Parathyroid adenoma (tissue), 2 donors: ENCODE data around the gene TNFAIP8.
"Not testable (repeated sequence)": the region's sequence is repeated elsewhere in the genome, so short reads cannot be mapped to it uniquely, and the experiment has no call there.

Source experiments
- H2AFZ ChIP-seq: fragments of 300-600 bp; sonication (generic); one replicate; pipeline ENCODE4 v1.7.0; 2017; ENCODE audit warnings: antibody characterized with exemption, mild to moderate bottlenecking
- H3K27ac ChIP-seq: fragments of 300-600 bp; sonication (generic); one replicate; pipeline ENCODE4 v1.7.0; 2017
- H3K27me3 ChIP-seq: fragments of 300-600 bp; sonication (generic); one replicate; pipeline ENCODE4 v1.7.0; 2017; ENCODE audit warnings: low read length; ENCODE audit not compliant: control insufficient read depth, insufficient read depth
- H3K36me3 ChIP-seq: fragments of 300-600 bp; sonication (generic); one replicate; pipeline ENCODE4 v1.7.0; 2017; ENCODE audit warnings: low read length; ENCODE audit not compliant: control insufficient read depth, insufficient read depth
- H3K4me1 ChIP-seq: fragments of 300-600 bp; sonication (generic); one replicate; pipeline ENCODE4 v1.7.0; 2017; ENCODE audit warnings: control low read depth
- H3K4me2 ChIP-seq: fragments of 300-600 bp; sonication (generic); one replicate; pipeline ENCODE4 v1.7.0; 2017; ENCODE audit warnings: low read length
- H3K4me3 ChIP-seq: fragments of 300-600 bp; sonication (generic); one replicate; pipeline ENCODE4 v1.7.0; 2017; ENCODE audit warnings: low read depth, low read length
- H3K79me2 ChIP-seq: fragments of 300-600 bp; sonication (generic); one replicate; pipeline ENCODE4 v1.7.0; 2017; ENCODE audit warnings: control low read depth
- H3K9ac ChIP-seq: fragments of 300-600 bp; sonication (generic); one replicate; pipeline ENCODE4 v1.7.0; 2017; ENCODE audit warnings: mild to moderate bottlenecking
- H3K9me3 ChIP-seq: fragments of 300-600 bp; sonication (generic); one replicate; pipeline ENCODE4 v1.7.0; 2017; ENCODE audit warnings: low read length; ENCODE audit not compliant: control insufficient read depth
- TF ChIP-seq, protein P1 (sequence below): fragments of 300-600 bp; sonication (generic); IDR thresholded peaks from one replicate; pipeline ENCODE4 v1.7.0; 2017; ENCODE audit warnings: antibody characterized with exemption, mild to moderate bottlenecking
- donor health status: primary hyperparathyroidism.

The TNFAIP8 gene

DNA sequence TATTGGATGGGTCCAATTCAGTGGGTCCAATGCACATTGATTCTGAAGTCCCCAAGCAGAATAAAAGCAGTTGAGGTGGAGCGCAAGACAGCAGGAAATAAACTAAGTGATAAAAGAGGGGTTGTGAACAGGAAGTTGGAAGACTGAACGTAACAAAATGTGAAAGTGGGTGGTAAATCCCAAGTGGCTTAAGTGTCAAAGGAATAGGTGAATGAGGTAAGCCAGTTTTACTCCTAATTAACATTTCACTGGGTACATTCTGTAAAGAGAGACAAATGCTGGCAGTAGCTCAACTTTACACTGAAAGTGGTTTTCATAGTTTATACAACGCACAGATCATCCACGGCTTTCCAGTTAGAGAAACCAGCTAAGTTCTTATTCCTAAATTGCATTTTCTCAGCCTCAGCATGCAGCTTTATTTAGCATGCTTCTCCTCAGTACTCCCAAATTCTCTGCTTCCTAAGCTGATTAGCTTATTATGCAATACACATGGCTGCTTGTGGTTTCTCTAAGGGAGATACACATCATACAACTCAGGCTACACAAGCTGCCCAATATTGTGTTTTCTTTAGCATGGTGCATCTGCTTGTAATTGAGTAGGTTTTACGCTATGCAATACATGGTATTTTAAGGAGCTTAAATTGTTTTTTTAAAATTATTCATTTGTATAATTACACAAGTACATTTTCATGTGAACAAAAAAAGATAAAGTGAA lies 62.2 kb downstream of the TNFAIP8 start:
- no peaks in the 10 kb centered on the region for H3K79me2 ChIP-seq
- H3K36me3 ChIP-seq, result no peaks in the 10 kb centered on the region
- no peaks in the 10 kb centered on the region for H3K27me3 ChIP-seq
- H3K4me1 ChIP-seq, result no peaks in the 10 kb centered on the region
- H3K9me3 ChIP-seq, result no peaks in the 10 kb centered on the region
- no peak overlapping the region for H3K9ac ChIP-seq
- no peak overlapping the region for H2AFZ ChIP-seq
- no peak overlapping the region for H3K27ac ChIP-seq
- TF ChIP-seq, protein P1, sequence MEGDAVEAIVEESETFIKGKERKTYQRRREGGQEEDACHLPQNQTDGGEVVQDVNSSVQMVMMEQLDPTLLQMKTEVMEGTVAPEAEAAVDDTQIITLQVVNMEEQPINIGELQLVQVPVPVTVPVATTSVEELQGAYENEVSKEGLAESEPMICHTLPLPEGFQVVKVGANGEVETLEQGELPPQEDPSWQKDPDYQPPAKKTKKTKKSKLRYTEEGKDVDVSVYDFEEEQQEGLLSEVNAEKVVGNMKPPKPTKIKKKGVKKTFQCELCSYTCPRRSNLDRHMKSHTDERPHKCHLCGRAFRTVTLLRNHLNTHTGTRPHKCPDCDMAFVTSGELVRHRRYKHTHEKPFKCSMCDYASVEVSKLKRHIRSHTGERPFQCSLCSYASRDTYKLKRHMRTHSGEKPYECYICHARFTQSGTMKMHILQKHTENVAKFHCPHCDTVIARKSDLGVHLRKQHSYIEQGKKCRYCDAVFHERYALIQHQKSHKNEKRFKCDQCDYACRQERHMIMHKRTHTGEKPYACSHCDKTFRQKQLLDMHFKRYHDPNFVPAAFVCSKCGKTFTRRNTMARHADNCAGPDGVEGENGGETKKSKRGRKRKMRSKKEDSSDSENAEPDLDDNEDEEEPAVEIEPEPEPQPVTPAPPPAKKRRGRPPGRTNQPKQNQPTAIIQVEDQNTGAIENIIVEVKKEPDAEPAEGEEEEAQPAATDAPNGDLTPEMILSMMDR, result no peak
- no peak overlapping the region for H3K4me2 ChIP-seq
- H3K4me3 ChIP-seq, result no peak overlapping the region

DNA sequence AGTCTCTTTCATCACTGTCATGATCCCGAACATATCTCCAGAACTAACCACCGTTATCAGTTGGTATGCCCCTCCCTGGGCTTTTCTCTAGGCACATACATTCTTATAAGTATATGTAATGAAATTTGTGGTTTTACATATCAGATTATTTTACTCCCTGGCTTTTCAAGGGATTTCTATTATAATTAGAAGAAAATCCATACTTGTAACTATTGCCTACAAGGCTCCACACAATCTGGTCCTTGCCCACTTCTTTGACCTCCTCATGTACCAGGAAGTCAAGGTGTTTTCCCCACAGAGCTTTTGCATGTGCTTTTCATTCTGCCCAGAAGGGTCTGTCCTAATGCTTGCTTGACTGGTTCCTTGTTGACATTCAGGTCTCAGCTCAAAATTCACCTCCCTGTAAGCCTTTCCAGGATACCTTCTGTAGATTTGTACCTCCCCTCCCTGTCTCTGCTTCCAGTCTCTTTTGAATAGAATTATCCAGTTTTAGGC lies 62.8 kb downstream of the TNFAIP8 start:
- Histone ChIP-seq H3K9ac (no peak overlapping the region), H3K9me3 (no peaks in the 10 kb centered on the region), H3K79me2 (no peaks in the 10 kb centered on the region), H3K36me3 (no peaks in the 10 kb centered on the region), H3K4me3 (no peak overlapping the region), H3K4me2 (no peak overlapping the region), H2AFZ (no peak overlapping the region), H3K27ac (no peak overlapping the region), H3K27me3 (no peaks in the 10 kb centered on the region), H3K4me1 (no peaks in the 10 kb centered on the region)
- TF ChIP-seq, protein P1, result no peak

DNA sequence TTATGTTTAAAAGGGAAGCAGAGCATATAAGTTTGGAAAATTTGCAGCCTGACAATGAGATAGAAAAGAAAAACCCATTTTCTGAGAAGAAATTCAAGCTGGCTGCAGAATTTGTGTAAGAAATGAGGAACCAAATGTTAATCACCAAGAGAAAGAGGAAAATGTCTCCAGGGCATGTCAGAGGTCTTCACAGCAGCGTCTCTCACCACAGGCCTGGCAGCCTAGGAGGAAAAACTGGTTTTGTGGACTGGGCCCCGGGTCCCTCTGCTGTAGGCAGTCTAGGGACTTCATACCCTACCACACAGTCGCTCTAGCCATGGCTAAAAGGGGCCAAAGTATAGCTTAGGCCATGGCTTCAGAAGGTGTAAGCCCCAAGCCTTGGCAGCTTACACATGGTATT lies 64.3 kb downstream of the TNFAIP8 start:
- H3K79me2 ChIP-seq, result no peaks in the 10 kb centered on the region
- H3K27me3 ChIP-seq, result no peaks in the 10 kb centered on the region
- TF ChIP-seq, protein P1, result no peak
- no peak overlapping the region for H3K4me3 ChIP-seq
- no peak overlapping the region for H3K9ac ChIP-seq
- no peak overlapping the region for H3K27ac ChIP-seq
- H2AFZ ChIP-seq, result no peak overlapping the region
- H3K4me2 ChIP-seq, result no peak overlapping the region
- no peaks in the 10 kb centered on the region for H3K4me1 ChIP-seq
- H3K36me3 ChIP-seq, result no peaks in the 10 kb centered on the region
- no peaks in the 10 kb centered on the region for H3K9me3 ChIP-seq

DNA sequence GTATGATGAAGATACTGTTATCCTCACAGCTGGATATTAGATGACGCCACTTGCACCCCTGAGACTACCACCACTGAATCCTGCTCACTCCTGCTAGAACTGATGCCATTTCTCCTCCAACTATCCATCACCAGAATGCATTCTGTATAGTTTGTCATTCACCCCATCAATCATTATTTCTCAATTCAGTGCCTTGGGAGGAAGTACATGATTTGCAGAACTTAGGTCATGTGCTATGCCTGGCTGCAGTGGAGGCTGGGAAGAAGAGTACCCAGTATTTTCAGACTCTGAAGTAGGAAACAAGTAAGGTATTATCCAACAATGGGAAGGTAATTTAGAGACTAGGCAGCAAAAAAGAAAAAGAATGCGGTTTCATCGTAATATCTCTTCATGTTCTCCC lies 70.2 kb downstream of the TNFAIP8 start:
- Histone ChIP-seq H3K79me2 (no peaks in the 10 kb centered on the region), H3K4me1 (no peaks in the 10 kb centered on the region), H3K27me3 (no peaks in the 10 kb centered on the region), H2AFZ (no peak overlapping the region), H3K4me2 (no peak overlapping the region), H3K4me3 (no peak overlapping the region), H3K9me3 (no peaks in the 10 kb centered on the region), H3K27ac (no peak overlapping the region), H3K9ac (no peak overlapping the region), H3K36me3 (no peaks in the 10 kb centered on the region)
- TF ChIP-seq, protein P1, result no peak

DNA sequence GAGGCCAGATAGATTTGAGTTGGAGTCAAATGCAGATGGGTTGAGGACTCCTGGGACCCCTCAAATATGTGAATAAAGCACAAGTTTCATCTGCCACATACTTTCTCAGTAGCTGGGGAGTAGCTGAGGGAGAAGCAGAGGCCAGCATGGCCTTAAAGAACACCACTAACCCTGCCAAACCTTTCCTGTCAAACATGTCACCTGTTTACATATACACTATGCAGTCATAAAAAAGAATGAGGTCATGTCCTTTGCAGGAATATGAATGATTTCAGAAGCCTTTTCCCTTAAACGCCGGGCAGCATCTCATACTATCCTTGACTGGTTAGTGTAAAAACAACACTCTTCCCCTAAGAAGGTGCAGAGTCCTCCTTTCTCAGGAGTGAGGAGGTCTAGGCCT lies 71.2 kb downstream of the TNFAIP8 start:
- Histone ChIP-seq H3K27me3 (no peaks in the 10 kb centered on the region), H3K27ac (no peak overlapping the region), H3K4me3 (no peak overlapping the region), H3K4me1 (no peaks in the 10 kb centered on the region), H2AFZ (no peak overlapping the region), H3K36me3 (no peaks in the 10 kb centered on the region), H3K79me2 (no peaks in the 10 kb centered on the region), H3K9me3 (no peaks in the 10 kb centered on the region), H3K9ac (no peak overlapping the region), H3K4me2 (no peak overlapping the region)
- TF ChIP-seq, protein P1, result no peak

DNA sequence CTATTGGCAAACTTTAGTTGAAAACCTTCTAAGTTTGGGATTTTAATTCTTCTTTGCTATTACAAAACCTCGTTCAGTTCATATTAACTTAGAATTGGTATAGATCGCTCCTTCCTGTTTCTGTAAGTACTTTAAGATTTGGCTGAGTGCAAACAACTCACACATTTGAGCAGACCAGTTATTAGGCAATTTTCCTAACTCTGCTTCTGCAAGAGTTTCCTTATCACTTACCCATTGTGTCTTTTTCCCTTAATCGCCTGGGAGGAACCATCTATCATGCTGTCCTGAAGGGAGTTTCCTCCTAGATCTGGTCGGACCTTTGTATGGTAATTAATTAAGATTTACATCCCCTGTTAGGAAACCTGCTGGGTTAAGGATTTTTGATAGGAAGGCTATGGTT lies 71.8 kb downstream of the TNFAIP8 start:
- not testable (repeated sequence) for H3K4me1 ChIP-seq, H3K79me2 ChIP-seq, H2AFZ ChIP-seq, H3K27ac ChIP-seq, H3K9ac ChIP-seq, H3K36me3 ChIP-seq, H3K27me3 ChIP-seq, H3K4me3 ChIP-seq, H3K9me3 ChIP-seq, H3K4me2 ChIP-seq

DNA sequence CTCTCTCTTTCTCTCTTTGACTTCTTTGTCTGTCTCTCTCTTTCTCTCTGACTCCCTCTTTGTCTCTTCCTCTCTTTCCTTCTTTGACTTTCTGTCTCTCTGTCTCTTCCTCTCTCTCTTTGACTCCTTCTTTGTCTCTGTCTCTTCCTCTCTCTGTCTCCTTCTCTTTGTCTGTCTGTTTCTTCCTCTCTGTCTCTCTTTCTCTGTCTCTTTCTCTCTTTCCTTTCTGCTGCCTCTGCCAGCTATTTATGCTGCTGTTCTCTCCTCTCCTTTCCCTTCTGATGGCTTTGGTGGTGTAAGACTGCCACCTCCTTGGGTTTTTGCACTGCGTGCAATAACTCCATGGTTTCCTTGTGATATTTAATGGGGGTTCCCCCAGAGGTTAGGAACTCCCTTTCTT lies 72.3 kb downstream of the TNFAIP8 start:
- H3K9me3 ChIP-seq, H3K27me3 ChIP-seq, H3K27ac ChIP-seq, H3K4me3 ChIP-seq, H3K4me1 ChIP-seq, H3K9ac ChIP-seq, H3K36me3 ChIP-seq, H3K4me2 ChIP-seq, H3K79me2 ChIP-seq, H2AFZ ChIP-seq: not testable (repeated sequence)
